NCI-H82 treated with DMSO at 0.1 percent for 48 hours (cell line): Measurements from ENCODE around the gene INO80E.
"Not testable (repeated sequence)": the region's sequence is repeated elsewhere in the genome, so short reads cannot be mapped to it uniquely, and the experiment has no call there.

Source experiments
- DNase-seq: peaks from one replicate; lab custom pipeline; 2025; ENCODE audit not compliant: unreplicated experiment; lab: John Stamatoyannopoulos, UW

The INO80E gene

GRCh38 chr16:30009085-30009862 lies 13.2 kb downstream of the INO80E start:
- no peak for DNase-seq

GRCh38 chr16:30009990-30010843 lies 14.2 kb downstream of the INO80E start:
- DNase-seq, result no peak

GRCh38 chr16:30010844-30011713 lies 15.0 kb downstream of the INO80E start, which contains the start of gene DOC2A:
Gene DOC2A, minus strand, starts transcription at chr16:30011027. Its CDS starts 805 bp downstream, at chr16:30010222.
- peak; percentile 30 for DNase-seq

GRCh38 chr16:30011714-30012504 lies 15.9 kb downstream of the INO80E start:
- DNase-seq, result no peak

- not testable (repeated sequence) for DNase-seq
Measured at GRCh38 chr16:30012598-30012997, 16.6 kb downstream of the INO80E start.

- not testable (repeated sequence) for DNase-seq
Measured at GRCh38 chr16:30015450-30015849, 19.4 kb downstream of the INO80E start.

GRCh38 chr16:30016555-30017276 lies 20.7 kb downstream of the INO80E start:
- DNase-seq, result no peak

GRCh38 chr16:30017277-30017656 lies 21.2 kb downstream of the INO80E start:
- no peak for DNase-seq

GRCh38 chr16:30017937-30018336 lies 21.9 kb downstream of the INO80E start:
- not testable (repeated sequence) for DNase-seq

- peak; percentile 17 for DNase-seq
Measured at GRCh38 chr16:30018731-30019158, 22.7 kb downstream of the INO80E start.

GRCh38 chr16:30022887-30023286 lies 26.8 kb downstream of the INO80E start, which contains the start of gene C16orf92:
Gene C16orf92, plus strand, starts transcription at chr16:30023198. Its CDS starts 143 bp downstream, at chr16:30023341.
- no peak for DNase-seq

GRCh38 chr16:30023586-30023985 lies 27.5 kb downstream of the INO80E start:
- no peak for DNase-seq

GRCh38 chr16:30024451-30024850 lies 28.4 kb downstream of the INO80E start:
- DNase-seq, result no peak

- DNase-seq, result no peak
Measured at GRCh38 chr16:30025156-30025555, 29.1 kb downstream of the INO80E start.

- no peak for DNase-seq
Measured at GRCh38 chr16:30025574-30025973, 29.5 kb downstream of the INO80E start.

GRCh38 chr16:30026449-30026848 lies 30.4 kb downstream of the INO80E start:
- DNase-seq, result no peak

- peak; percentile 98 for DNase-seq
Measured at GRCh38 chr16:30027588-30028437, 31.8 kb downstream of the INO80E start.

- no peak for DNase-seq
Measured at GRCh38 chr16:30028438-30029076, 32.5 kb downstream of the INO80E start.
